ENCODE results near the gene ARID5B. TPM values are rescaled to one million over a fixed set of nuclear protein-coding genes. Genes with fewer than 3 reads are reported as not detected.

The ARID5B gene
- total RNA-seq, 1 donor from 2014 or later, result 51.4 TPM

DNA sequence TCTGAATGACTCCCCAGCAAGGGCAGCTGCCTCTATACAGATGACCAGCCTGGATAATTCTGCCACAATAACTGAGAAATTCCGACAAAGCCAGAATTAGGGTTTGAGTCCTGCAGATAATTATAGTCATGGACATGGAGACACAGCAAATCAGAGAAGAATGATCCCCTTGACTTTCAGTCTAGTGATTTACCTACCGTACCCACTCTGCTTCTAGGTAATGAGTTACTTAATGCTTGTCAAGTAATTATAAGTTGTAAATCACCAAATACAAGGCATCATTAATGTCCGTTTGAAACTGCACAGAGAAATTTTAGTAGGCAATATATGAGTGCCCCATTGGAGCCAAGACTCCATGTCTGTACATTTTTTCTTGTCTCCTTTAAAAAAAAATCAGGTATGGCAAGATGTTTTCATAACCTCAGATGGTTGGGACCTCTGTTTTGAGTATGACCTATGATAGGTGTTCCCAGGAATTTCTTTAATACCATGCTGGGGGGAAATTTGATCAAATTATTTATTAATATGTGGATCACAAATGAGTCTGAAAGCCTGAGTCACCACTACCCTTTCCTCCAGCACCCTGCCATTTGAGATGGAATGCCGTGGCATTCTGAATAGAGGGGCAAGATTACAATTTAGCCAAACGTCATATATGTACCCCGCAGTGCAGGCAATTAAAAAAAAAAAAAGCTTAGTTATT is 5.5 kb upstream of the ARID5B start:
- no peak overlapping the region for H3K27ac Mint-ChIP-seq
- DNase-seq (ENCODE audit: low spot score in 2 of 2, unreplicated experiment in 2 of 2), result no peak
- H3K9me3 Mint-ChIP-seq, result no peaks in the 10 kb centered on the region
- H3K27me3 Mint-ChIP-seq (ENCODE audit: low read depth), result no peaks in the 10 kb centered on the region
- TF ChIP-seq, protein P1, sequence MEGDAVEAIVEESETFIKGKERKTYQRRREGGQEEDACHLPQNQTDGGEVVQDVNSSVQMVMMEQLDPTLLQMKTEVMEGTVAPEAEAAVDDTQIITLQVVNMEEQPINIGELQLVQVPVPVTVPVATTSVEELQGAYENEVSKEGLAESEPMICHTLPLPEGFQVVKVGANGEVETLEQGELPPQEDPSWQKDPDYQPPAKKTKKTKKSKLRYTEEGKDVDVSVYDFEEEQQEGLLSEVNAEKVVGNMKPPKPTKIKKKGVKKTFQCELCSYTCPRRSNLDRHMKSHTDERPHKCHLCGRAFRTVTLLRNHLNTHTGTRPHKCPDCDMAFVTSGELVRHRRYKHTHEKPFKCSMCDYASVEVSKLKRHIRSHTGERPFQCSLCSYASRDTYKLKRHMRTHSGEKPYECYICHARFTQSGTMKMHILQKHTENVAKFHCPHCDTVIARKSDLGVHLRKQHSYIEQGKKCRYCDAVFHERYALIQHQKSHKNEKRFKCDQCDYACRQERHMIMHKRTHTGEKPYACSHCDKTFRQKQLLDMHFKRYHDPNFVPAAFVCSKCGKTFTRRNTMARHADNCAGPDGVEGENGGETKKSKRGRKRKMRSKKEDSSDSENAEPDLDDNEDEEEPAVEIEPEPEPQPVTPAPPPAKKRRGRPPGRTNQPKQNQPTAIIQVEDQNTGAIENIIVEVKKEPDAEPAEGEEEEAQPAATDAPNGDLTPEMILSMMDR (IDR thresholded peaks at IDR 0.05; ENCODE audit: unreplicated experiment), result no peak
- H3K4me1 Mint-ChIP-seq, result peaks cover 34% of the 10 kb centered on the region
- no peaks in the 10 kb centered on the region for H3K36me3 Mint-ChIP-seq
- H3K4me3 Mint-ChIP-seq, result no peak overlapping the region

GRCh38 chr10:61896854-61897661 is 4.4 kb upstream of the ARID5B start:
- peak in 1 of 2 experiments; percentile 41 for DNase-seq (ENCODE audit: low spot score in 2 of 2, unreplicated experiment in 2 of 2)
- no peaks in the 10 kb centered on the region for H3K9me3 Mint-ChIP-seq
- H3K4me1 Mint-ChIP-seq, result peaks cover 34% of the 10 kb centered on the region
- H3K4me3 Mint-ChIP-seq, result peak overlapping the region; percentile 73
- H3K27me3 Mint-ChIP-seq (ENCODE audit: low read depth), result no peaks in the 10 kb centered on the region
- TF ChIP-seq, protein P1 (IDR thresholded peaks at IDR 0.05; ENCODE audit: unreplicated experiment), result peak; percentile 66
- no peaks in the 10 kb centered on the region for H3K36me3 Mint-ChIP-seq
- H3K27ac Mint-ChIP-seq, result peak overlapping the region; percentile 81

DNA sequence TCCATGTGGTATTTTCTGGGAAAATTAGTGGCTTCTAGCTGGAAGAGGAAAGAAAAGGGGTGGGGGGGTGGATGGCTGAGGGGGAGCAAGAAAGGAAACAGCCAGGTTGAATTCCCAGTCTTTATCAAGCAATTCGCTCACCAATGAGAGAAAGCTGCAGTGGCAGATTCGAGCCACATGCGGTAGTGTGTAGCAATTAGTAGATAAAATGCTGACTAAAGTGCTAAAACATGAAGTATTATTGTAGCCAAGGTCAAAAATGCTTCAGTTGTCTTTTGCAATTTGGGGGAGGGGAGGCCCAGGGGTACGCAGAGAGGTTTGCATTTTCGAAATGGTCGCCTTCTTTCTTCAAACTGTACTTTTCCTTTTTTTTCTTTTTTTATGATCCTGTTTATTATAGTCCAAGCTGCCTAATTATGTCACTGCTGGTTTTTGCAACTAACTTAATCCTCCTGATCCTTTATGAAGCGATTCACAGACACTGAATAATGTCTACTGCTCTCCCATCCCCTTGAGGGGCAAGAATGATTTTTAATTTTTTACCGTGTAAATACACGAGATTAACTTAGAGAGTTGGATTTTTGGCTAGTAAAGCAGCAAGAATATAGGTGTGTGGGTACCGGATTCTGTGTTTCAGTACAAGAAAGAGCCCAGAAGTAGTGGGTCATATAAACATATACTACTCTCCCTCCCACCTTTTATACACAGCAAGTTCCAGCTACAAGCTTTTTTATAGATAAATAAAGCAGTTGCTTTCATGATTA is 3.6 kb upstream of the ARID5B start:
- DNase-seq (ENCODE audit: low spot score in 2 of 2, unreplicated experiment in 2 of 2), result no peak

GRCh38 chr10:61898435-61898778 is 3.1 kb upstream of the ARID5B start:
- TF ChIP-seq, protein P1 (IDR thresholded peaks at IDR 0.05; ENCODE audit: unreplicated experiment), result no peak
- Mint-ChIP-seq H3K4me3 (peak overlapping the region; percentile 73), H3K4me1 (peaks cover 34% of the 10 kb centered on the region), H3K27ac (peak overlapping the region; percentile 35), H3K36me3 (no peaks in the 10 kb centered on the region), H3K27me3 (ENCODE audit: low read depth) (no peaks in the 10 kb centered on the region), H3K9me3 (no peaks in the 10 kb centered on the region)
- no peak for DNase-seq (ENCODE audit: low spot score in 2 of 2, unreplicated experiment in 2 of 2)

More for the DNA sequence above, 3.6 kb upstream of the ARID5B start:
- Mint-ChIP-seq H3K9me3 (no peaks in the 10 kb centered on the region), H3K4me1 (peaks cover 34% of the 10 kb centered on the region), H3K36me3 (no peaks in the 10 kb centered on the region), H3K27me3 (ENCODE audit: low read depth) (no peaks in the 10 kb centered on the region), H3K27ac (peak overlapping the region; percentile 81), H3K4me3 (peak overlapping the region; percentile 73)
- TF ChIP-seq, protein P1 (IDR thresholded peaks at IDR 0.05; ENCODE audit: unreplicated experiment), result no peak

- H3K36me3 Mint-ChIP-seq, result no peaks in the 10 kb centered on the region
- TF ChIP-seq, protein P1 (IDR thresholded peaks at IDR 0.05; ENCODE audit: unreplicated experiment), result no peak
- H3K4me3 Mint-ChIP-seq, result peak overlapping the region; percentile 91
- H3K27ac Mint-ChIP-seq, result peak overlapping the region; percentile 39
- H3K27me3 Mint-ChIP-seq (ENCODE audit: low read depth), result no peaks in the 10 kb centered on the region
- peaks cover 37% of the 10 kb centered on the region for H3K4me1 Mint-ChIP-seq
- no peak for DNase-seq (ENCODE audit: low spot score in 2 of 2, unreplicated experiment in 2 of 2)
- no peaks in the 10 kb centered on the region for H3K9me3 Mint-ChIP-seq
These were observed 2.4 kb upstream of the ARID5B start for GRCh38 chr10:61899069-61899531.
